Measurements from ENCODE around the gene DRC7.

The DRC7 gene

DNA sequence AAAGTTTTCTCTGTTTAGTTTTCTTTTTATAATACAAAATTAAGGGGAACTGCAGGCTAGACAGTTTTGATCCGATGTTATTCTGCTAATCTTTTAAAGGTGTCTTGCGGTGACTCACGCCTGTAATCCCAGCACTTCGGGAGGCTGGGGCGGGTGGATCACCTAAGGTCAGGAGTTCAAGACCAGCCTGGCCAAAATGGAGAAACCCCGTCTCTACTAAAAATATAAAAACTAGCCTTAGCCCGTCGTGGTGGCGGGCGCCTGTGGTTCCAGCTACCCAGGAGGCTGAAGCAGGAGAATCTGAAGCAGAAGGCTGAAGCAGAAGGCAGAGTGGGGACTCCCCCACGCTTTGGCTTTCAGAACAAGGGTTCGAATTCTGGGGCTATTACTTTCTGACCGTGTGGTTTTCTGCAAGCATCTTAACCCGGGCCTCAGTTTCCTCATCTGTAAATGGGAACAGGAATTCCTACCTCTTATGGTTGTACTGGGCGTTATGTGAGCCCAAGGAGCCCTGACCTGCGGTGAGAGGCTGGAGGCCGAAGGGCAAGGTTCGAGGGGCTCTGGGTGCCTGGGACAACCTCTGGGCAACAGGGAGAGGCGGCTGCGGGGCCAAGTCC lies 39.8 kb downstream of the DRC7 start:
- no peaks in the 10 kb centered on the region for H3K9me3 ChIP-seq (ENCODE audit: low read depth, low read length)
- H3K27ac ChIP-seq, result peak overlapping the region; percentile 71; the same call in 1 of the 2 replicates
- peak overlapping the region; percentile 76 for H3K4me3 ChIP-seq
- DNase-seq (ENCODE audit: low read depth, low spot score), result no peak
- H3K9ac ChIP-seq (ENCODE audit: insufficient read length), result peak overlapping the region; percentile 70
- no peaks in the 10 kb centered on the region for H3K36me3 ChIP-seq (ENCODE audit: insufficient read depth, low read length)
- TF ChIP-seq FOXP2 (optimal IDR thresholded peaks at IDR 0.05; ENCODE audit: control extremely low read depth, extremely low read length, insufficient read depth), result no peak
- no peak for TF ChIP-seq POLR2AphosphoS5 (IDR thresholded peaks at IDR 0.05; ENCODE audit: borderline replicate concordance, low read depth, low read length)
- no peak for TF ChIP-seq EZH2 (IDR thresholded peaks at IDR 0.05)

DNA sequence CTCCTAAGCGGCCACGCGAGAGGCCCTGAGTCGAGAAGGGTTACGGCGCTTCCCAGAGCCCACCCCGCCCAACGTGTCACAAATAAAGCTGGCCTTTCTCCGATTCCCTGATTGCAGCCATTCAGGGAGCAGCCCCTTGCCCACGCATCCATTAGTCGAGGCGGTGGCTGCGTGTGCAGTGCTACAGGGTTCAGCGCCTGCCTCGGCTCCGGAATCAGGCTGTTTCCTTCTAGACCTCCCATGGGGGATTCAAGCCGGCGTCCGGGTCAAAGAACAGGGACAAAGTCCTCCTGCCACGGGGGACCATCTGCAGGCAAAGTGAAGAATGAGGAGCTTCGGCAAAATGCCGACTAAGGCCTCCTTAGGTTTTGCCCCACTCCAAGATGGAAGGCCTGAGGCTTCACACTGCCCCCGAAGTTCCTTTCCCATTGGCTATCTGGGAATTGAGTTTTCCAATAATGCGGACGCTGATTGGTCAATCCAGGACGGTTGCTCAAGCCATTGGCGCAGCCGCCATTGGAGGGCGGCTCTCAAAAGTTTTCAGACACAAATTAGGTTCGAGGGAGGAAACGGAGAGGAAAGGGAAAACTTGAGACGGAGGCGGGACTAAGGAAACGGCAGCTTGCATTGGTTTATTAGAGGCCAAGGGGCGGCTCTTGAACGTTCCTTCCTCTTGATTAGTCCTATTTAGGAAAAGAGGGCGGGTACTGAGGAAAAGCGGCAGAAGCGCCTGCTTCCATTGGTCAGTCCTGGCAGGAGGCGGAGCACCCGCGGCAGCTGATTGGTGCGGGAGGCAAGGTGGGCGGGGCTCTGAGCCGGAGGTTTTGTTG lies 40.5 kb downstream of the DRC7 start:
- H3K4me3 ChIP-seq, result peak overlapping the region; percentile 82

DNA sequence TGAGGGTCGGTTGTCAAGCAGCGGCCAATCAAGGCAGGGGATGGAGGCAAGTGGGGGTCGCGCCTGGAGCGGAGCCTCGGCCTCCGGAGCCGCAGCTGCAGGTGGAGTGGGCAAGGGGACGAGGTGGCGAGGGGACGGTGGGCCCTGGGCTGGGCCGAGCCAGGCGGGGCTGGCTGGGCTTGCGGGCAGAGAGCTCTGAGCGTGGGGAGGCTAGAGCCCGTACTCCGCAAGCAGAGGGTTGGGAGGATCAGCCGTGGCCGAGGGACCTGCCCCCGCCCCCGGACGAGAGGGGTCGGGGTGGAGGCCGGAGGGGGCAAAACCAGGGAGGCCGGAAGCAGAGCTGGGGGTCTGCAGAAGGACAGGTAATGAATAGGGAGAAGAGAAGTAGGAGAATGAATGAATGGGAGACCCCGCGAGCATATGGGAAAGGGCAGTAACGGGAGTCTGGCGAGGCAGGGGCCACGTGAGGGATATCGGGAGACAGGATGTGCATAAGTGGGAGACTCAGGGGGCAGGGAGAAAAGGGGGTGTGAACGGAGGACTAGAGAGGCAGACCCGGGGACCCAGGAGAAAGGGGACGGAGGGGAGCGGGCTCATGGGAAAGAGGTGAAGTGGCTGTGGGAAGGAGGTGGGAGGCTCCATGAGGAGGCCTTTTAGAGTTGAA lies 41.3 kb downstream of the DRC7 start, which contains the start of gene KATNB1:
Gene KATNB1 (plus strand): TSS at position 16 of the 664 bp plus-strand sequence. CDS start 1,474 bp downstream, outside the sequence.
- peak within 1 kb of the TSS; percentile 71; the same call in 1 of the 2 replicates for H3K27ac ChIP-seq
- H3K9ac ChIP-seq (ENCODE audit: insufficient read length), result peak within 1 kb of the TSS; percentile 70
- peak within 1 kb of the TSS; percentile 82 for H3K4me3 ChIP-seq
- H3K36me3 ChIP-seq (ENCODE audit: insufficient read depth, low read length), result no peaks in the 10 kb centered on the region
- no peak for DNase-seq (ENCODE audit: low read depth, low spot score)
- no peaks in the 10 kb centered on the region for H3K9me3 ChIP-seq (ENCODE audit: low read depth, low read length)
- TF ChIP-seq EZH2 (IDR thresholded peaks at IDR 0.05) (no peak), POLR2AphosphoS5 (IDR thresholded peaks at IDR 0.05; ENCODE audit: borderline replicate concordance, low read depth, low read length) (peak; percentile 26; the same call in 1 of the 2 replicates)

More for the DNA sequence above, 40.5 kb downstream of the DRC7 start:
- H3K36me3 ChIP-seq (ENCODE audit: insufficient read depth, low read length), result no peaks in the 10 kb centered on the region
- H3K9ac ChIP-seq (ENCODE audit: insufficient read length), result peak overlapping the region; percentile 70
- no peaks in the 10 kb centered on the region for H3K9me3 ChIP-seq (ENCODE audit: low read depth, low read length)
- H3K27ac ChIP-seq, result peak overlapping the region; percentile 71; the same call in 1 of the 2 replicates
- peak; percentile 97 for DNase-seq (ENCODE audit: low read depth, low spot score)
- TF ChIP-seq FOXP2 (optimal IDR thresholded peaks at IDR 0.05; ENCODE audit: control extremely low read depth, extremely low read length, insufficient read depth), result no peak
- peak; percentile 49; the same call in 1 of the 2 replicates for TF ChIP-seq POLR2AphosphoS5 (IDR thresholded peaks at IDR 0.05; ENCODE audit: borderline replicate concordance, low read depth, low read length)

DNA sequence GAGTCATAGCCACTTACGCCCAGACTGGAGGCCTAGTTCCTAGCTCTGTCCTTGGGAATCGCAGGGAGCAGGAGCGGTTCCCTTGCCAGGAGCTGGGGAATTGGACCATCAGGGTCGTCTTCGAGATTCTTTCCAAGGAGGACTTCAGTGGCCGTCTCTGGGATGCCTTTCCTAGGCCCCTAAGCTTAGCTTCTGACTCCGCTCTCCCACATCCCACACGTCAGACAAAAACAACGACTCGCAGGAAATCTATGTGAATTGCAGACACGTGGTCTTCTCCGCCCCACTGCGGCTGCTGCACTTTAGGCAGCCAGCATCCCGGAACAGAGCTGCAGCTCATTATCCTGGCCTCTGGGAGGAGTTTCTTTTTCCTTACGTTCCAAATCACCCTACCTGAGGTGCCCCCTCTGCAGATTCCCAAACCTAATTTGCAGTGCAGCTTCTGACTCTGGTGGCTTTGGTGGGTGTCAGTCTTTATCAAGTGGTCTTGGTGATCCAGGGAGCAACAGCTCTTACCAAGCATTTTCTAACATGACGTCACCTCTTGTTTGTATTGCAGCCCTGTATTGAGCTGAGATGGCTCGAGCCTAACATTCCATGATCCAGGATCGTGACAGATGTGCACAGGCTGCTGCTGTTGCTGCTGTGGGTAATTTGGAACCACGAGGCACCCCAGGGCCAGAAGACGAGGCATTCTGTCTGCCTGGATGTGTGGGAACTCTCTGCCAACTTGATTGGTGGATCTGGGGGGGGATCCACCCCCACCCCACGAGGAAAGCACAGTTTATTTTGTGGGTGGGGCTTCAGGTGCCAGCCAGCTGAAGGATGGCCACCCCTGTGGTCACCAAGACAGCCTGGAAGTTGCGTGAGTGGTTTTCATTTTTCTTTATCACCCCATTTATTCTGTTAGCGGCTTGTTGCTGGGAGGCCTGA lies 42.1 kb downstream of the DRC7 start:
- peak overlapping the region; percentile 69 for H3K9ac ChIP-seq (ENCODE audit: insufficient read length)
- H3K36me3 ChIP-seq (ENCODE audit: insufficient read depth, low read length), result no peaks in the 10 kb centered on the region
- no peak overlapping the region for H3K27ac ChIP-seq
- no peak for DNase-seq (ENCODE audit: low read depth, low spot score)
- TF ChIP-seq FOXP2 (optimal IDR thresholded peaks at IDR 0.05; ENCODE audit: control extremely low read depth, extremely low read length, insufficient read depth), result no peak
- no peak for TF ChIP-seq POLR2AphosphoS5 (IDR thresholded peaks at IDR 0.05; ENCODE audit: borderline replicate concordance, low read depth, low read length)
- no peak for TF ChIP-seq EZH2 (IDR thresholded peaks at IDR 0.05)
- peak overlapping the region; percentile 82 for H3K4me3 ChIP-seq
- no peaks in the 10 kb centered on the region for H3K9me3 ChIP-seq (ENCODE audit: low read depth, low read length)

DNA sequence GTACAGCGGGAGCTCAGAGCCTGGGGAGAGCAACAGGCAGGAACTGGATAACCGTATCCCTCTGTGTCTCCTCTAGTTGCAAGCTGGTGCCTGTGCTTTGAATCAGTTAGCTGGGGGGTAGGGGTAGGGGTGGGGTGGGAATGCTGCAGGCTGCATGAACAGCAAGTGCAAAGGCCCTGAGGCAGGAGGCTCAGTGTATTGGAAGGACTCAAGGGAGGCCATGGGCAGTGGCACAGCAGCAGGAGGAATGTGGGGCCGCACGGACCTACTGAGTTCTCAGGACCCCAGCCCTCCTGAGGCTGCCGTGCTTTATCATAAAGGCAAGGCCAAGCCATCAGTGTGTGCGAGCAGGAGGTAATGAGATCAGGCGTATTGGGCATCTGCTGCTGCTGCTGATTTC lies 44.2 kb downstream of the DRC7 start:
- TF ChIP-seq FOXP2 (optimal IDR thresholded peaks at IDR 0.05; ENCODE audit: control extremely low read depth, extremely low read length, insufficient read depth) (no peak), POLR2AphosphoS5 (IDR thresholded peaks at IDR 0.05; ENCODE audit: borderline replicate concordance, low read depth, low read length) (no peak), EZH2 (IDR thresholded peaks at IDR 0.05) (no peak)
- Histone ChIP-seq H3K9me3 (ENCODE audit: low read depth, low read length) (no peaks in the 10 kb centered on the region), H3K4me3 (no peak overlapping the region), H3K9ac (ENCODE audit: insufficient read length) (no peak overlapping the region), H3K27ac (no peak overlapping the region), H3K36me3 (ENCODE audit: insufficient read depth, low read length) (no peaks in the 10 kb centered on the region)
- DNase-seq (ENCODE audit: low read depth, low spot score), result no peak

DNA sequence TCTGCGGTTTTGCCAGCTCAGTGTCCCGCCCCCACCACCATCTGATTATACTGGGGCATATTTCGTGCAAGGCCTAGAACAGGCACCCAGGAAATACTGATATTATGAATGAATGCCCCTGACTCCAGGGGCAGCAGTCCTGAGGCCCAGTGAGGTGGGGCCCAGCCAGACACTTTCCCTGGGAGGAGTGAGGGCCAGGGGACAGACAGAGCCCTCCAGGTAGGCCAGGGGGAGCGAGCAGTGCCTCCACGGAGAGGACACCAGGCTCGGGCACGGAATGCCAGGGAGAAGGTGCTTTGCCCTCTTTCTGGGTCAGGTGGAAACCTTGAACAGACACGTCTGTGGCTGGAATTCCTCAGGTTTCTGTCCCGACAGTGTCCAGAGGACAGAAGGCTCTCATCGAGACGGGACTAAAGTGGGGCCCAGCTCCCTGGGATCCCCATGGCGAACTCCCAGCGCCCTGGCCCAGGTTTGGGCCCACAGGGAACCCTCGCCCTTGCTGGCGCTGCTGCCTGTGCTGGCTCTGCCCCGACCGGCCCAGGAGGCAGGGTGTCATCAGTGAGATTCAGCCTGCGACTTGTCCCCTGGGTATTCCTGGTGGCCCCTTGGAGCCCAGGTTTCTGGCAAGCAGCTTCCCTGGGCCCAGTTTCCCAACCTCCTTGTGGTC lies 45.3 kb downstream of the DRC7 start:
- H3K27ac ChIP-seq, result no peak overlapping the region
- TF ChIP-seq EZH2 (IDR thresholded peaks at IDR 0.05) (no peak), FOXP2 (optimal IDR thresholded peaks at IDR 0.05; ENCODE audit: control extremely low read depth, extremely low read length, insufficient read depth) (no peak), POLR2AphosphoS5 (IDR thresholded peaks at IDR 0.05; ENCODE audit: borderline replicate concordance, low read depth, low read length) (no peak)
- no peaks in the 10 kb centered on the region for H3K9me3 ChIP-seq (ENCODE audit: low read depth, low read length)

DNA sequence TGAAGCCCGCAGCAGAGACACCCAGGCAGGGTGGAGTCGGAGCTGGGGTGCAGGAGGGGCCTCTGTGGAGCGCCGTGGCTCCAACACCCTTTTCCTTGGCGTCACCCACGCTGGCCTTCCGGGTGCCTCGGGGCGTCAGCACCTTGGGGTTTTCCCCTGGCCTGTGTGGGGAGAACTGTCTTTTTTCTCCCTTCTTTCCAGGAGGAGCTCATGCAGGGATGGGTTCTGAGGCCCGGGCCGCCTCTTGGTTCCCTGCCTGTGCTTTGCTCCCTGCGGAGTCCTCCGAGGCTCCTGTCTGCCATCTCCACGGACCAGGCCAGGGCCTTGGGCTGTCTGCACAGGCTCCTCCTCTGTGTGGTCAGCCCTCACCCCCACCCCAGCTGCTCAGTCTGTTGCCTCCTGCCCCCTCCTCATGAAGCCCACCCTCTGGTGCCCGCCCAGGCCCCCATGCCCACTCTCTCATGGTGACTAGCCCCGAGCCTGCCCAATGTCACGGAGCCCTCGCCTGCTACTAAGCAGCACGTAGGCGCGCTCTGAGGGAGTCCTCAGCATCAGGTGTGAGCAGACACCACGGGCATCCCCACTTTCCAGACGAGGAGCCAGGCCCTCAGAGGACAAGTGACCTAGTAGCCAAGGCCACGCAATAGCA lies 45.9 kb downstream of the DRC7 start:
- H3K36me3 ChIP-seq (ENCODE audit: insufficient read depth, low read length), result no peaks in the 10 kb centered on the region
- H3K9me3 ChIP-seq (ENCODE audit: low read depth, low read length), result no peaks in the 10 kb centered on the region
- H3K4me3 ChIP-seq, result no peak overlapping the region
- DNase-seq (ENCODE audit: low read depth, low spot score), result no peak
- H3K9ac ChIP-seq (ENCODE audit: insufficient read length), result no peak overlapping the region
- no peak for TF ChIP-seq FOXP2 (optimal IDR thresholded peaks at IDR 0.05; ENCODE audit: control extremely low read depth, extremely low read length, insufficient read depth)
- TF ChIP-seq EZH2 (IDR thresholded peaks at IDR 0.05), result no peak
- TF ChIP-seq POLR2AphosphoS5 (IDR thresholded peaks at IDR 0.05; ENCODE audit: borderline replicate concordance, low read depth, low read length), result no peak
- no peak overlapping the region for H3K27ac ChIP-seq

More for the DNA sequence above, 45.3 kb downstream of the DRC7 start:
- Histone ChIP-seq H3K9ac (ENCODE audit: insufficient read length) (no peak overlapping the region), H3K4me3 (no peak overlapping the region), H3K36me3 (ENCODE audit: insufficient read depth, low read length) (no peaks in the 10 kb centered on the region)
- no peak for DNase-seq (ENCODE audit: low read depth, low spot score)
